ENCODE data around the gene CELF1.

The CELF1 gene

GRCh38 chr11:47509077-47509536 lies 43.8 kb downstream of the CELF1 start:
- DNase-seq (ENCODE audit: low read depth, low spot score) = no peak

GRCh38 chr11:47508240-47508957 lies 44.5 kb downstream of the CELF1 start:
- no peak for DNase-seq (ENCODE audit: low read depth, low spot score)

- no peak for DNase-seq (ENCODE audit: low read depth, low spot score)
Observed at GRCh38 chr11:47507563-47508239, 45.2 kb downstream of the CELF1 start.

GRCh38 chr11:47506795-47507562 lies 46.0 kb downstream of the CELF1 start:
- no peak for DNase-seq (ENCODE audit: low read depth, low spot score)

- no peak for DNase-seq (ENCODE audit: low read depth, low spot score)
Observed at GRCh38 chr11:47506373-47506772, 46.6 kb downstream of the CELF1 start.

GRCh38 chr11:47504910-47505309 lies 48.0 kb downstream of the CELF1 start:
- DNase-seq (ENCODE audit: low read depth, low spot score) = no peak

- DNase-seq (ENCODE audit: low read depth, low spot score) = no peak
Observed at GRCh38 chr11:47503227-47503626, 49.7 kb downstream of the CELF1 start.

- DNase-seq (ENCODE audit: low read depth, low spot score) = no peak
Observed at GRCh38 chr11:47502767-47503166, 50.2 kb downstream of the CELF1 start.

GRCh38 chr11:47501101-47501500 lies 51.8 kb downstream of the CELF1 start:
- DNase-seq (ENCODE audit: low read depth, low spot score) = no peak

GRCh38 chr11:47500121-47500520 lies 52.8 kb downstream of the CELF1 start:
- no peak for DNase-seq (ENCODE audit: low read depth, low spot score)

- no peak for DNase-seq (ENCODE audit: low read depth, low spot score)
Observed at GRCh38 chr11:47499614-47500013, 53.3 kb downstream of the CELF1 start.

GRCh38 chr11:47499161-47499560 lies 53.8 kb downstream of the CELF1 start:
- no peak for DNase-seq (ENCODE audit: low read depth, low spot score)

- no peak for DNase-seq (ENCODE audit: low read depth, low spot score)
Observed at GRCh38 chr11:47498584-47499152, 54.3 kb downstream of the CELF1 start.

- no peak for DNase-seq (ENCODE audit: low read depth, low spot score)
Observed at GRCh38 chr11:47498149-47498548, 54.8 kb downstream of the CELF1 start.

- DNase-seq (ENCODE audit: low read depth, low spot score) = no peak
Observed at GRCh38 chr11:47496808-47497207, 56.1 kb downstream of the CELF1 start.

- DNase-seq (ENCODE audit: low read depth, low spot score) = no peak
Observed at GRCh38 chr11:47495856-47496217, 57.1 kb downstream of the CELF1 start.

- DNase-seq (ENCODE audit: low read depth, low spot score) = no peak
Observed at GRCh38 chr11:47495011-47495855, 57.7 kb downstream of the CELF1 start.

- no peak for DNase-seq (ENCODE audit: low read depth, low spot score)
Observed at GRCh38 chr11:47489395-47489755, 63.6 kb downstream of the CELF1 start.

GRCh38 chr11:47488674-47489394 lies 64.1 kb downstream of the CELF1 start:
- no peak for DNase-seq (ENCODE audit: low read depth, low spot score)

- DNase-seq (ENCODE audit: low read depth, low spot score) = no peak
Observed at GRCh38 chr11:47488111-47488510, 64.8 kb downstream of the CELF1 start.

- no peak for DNase-seq (ENCODE audit: low read depth, low spot score)
Observed at GRCh38 chr11:47487421-47487820, 65.5 kb downstream of the CELF1 start.
